H1 (cell line): Measurements from ENCODE around the gene SF3B3. TPM values are rescaled to one million over a fixed set of nuclear protein-coding genes. Genes with fewer than 3 reads are reported as not detected.

ENCODE experiments used
- CTCF ChIA-PET: fragments of 300-600 bp; sonication (Branson Sonifier 250); formaldehyde crosslinking; loops from one replicate; lab custom pipeline; 2021; ENCODE audit not compliant: partially characterized antibody; lab: Charles Lee
- POLR2A ChIA-PET: fragments of 300-600 bp; sonication (Branson Sonifier 250); formaldehyde crosslinking; loops from one replicate; lab custom pipeline; 2021; ENCODE audit warnings: inconsistent platforms; ENCODE audit not compliant: partially characterized antibody; lab: Charles Lee
- DNase-seq, 2 experiments: peaks; one replicate each; pipeline versions ENCODE4 v3.0.0 to v3.0.0-alpha.2; 2010 to 2022; ENCODE audit warnings: low spot score in 2 of 2, low read depth in 1 of 2, mixed read lengths in 1 of 2
- FAIRE-seq: peaks from 2 replicates; lab custom pipeline; 2011; peaks lifted over from hg19 to GRCh38; lab: Jason Lieb, UNC
- H2AFZ ChIP-seq: 2 replicates; pipeline ENCODE4 v1.8.1; 2012; ENCODE audit warnings: low read length, inconsistent platforms
- H2AK5ac ChIP-seq: 2 replicates; pipeline ENCODE4 v1.6.1; 2013; ENCODE audit warnings: low read depth, low read length
- H2BK120ac ChIP-seq: replicated peaks from 2 replicates; pipeline ENCODE3; 2013; ENCODE audit warnings: low read depth, low read length, inconsistent platforms
- H2BK12ac ChIP-seq: 2 replicates; pipeline ENCODE4 v1.6.1; 2013; ENCODE audit warnings: low read depth, low read length
- H2BK15ac ChIP-seq: 2 replicates; pipeline ENCODE4 v1.6.1; 2013; ENCODE audit warnings: low read length
- H2BK20ac ChIP-seq: 2 replicates; pipeline ENCODE4 v1.6.1; 2013; ENCODE audit warnings: low read length
- H2BK5ac ChIP-seq: 2 replicates; pipeline ENCODE4 v1.6.1; 2013; ENCODE audit warnings: low read depth, low read length
- H3K14ac ChIP-seq: 2 replicates; pipeline ENCODE4 v1.6.1; 2013; ENCODE audit warnings: inconsistent platforms; ENCODE audit not compliant: insufficient read length
- H3K18ac ChIP-seq: 2 replicates; pipeline ENCODE4 v1.6.1; 2013; ENCODE audit warnings: low read length; ENCODE audit errors: extremely low read depth
- H3K23ac ChIP-seq: 2 replicates; pipeline ENCODE4 v1.6.1; 2013; ENCODE audit warnings: inconsistent platforms; ENCODE audit not compliant: insufficient read length
- H3K23me2 ChIP-seq: 2 replicates; pipeline ENCODE4 v1.6.1; 2013; ENCODE audit warnings: low read depth, low read length
- H3K27ac ChIP-seq: 2 replicates; pipeline ENCODE4 v1.6.1; 2011; ENCODE audit warnings: low read depth, low read length, inconsistent platforms
- H3K27me3 ChIP-seq, 4 experiments: replicated peaks in 1 of 4; 1 replicate in 1 of 4; 2 replicates in 3 of 4; pipeline versions ENCODE4 v1.6.1 to v1.8.1; 2011 to 2013; ENCODE audit warnings: low read length in 3 of 4, mild to moderate bottlenecking in 3 of 4, inconsistent platforms in 2 of 4, mixed read lengths in 2 of 4, moderate library complexity in 1 of 4; ENCODE audit not compliant: control insufficient read depth in 3 of 4, insufficient read depth in 3 of 4; ENCODE audit errors: extremely low read depth in 1 of 4
- H3K36me3 ChIP-seq, 4 experiments: 2 replicates each; pipeline versions ENCODE4 v1.6.1 to v1.8.1; 2011 to 2013; ENCODE audit warnings: mild to moderate bottlenecking in 4 of 4, low read length in 3 of 4, moderate library complexity in 2 of 4, control low read depth in 1 of 4, inconsistent platforms in 1 of 4; ENCODE audit not compliant: insufficient read depth in 4 of 4, control insufficient read depth in 2 of 4
- H3K4ac ChIP-seq: replicated peaks from 2 replicates; pipeline ENCODE3; 2013; ENCODE audit warnings: low read length, low read depth, mixed read lengths, inconsistent platforms; ENCODE audit not compliant: insufficient read length
- H3K4me1 ChIP-seq, 4 experiments: replicated peaks in 1 of 4; 1 replicate in 1 of 4; 2 replicates in 3 of 4; pipeline versions ENCODE4 v1.6.1 to v1.8.1; 2011 to 2013; ENCODE audit warnings: low read length in 3 of 4, inconsistent platforms in 2 of 4, mixed read lengths in 1 of 4; ENCODE audit not compliant: insufficient read depth in 4 of 4, control insufficient read depth in 3 of 4
- H3K4me2 ChIP-seq, 2 experiments: 2 replicates each; pipeline versions ENCODE4 v1.6.1 to v1.8.1; 2011 to 2013; ENCODE audit warnings: low read depth in 2 of 2, low read length in 2 of 2, control low read depth in 1 of 2, inconsistent platforms in 1 of 2, mild to moderate bottlenecking in 1 of 2; ENCODE audit not compliant: insufficient read depth in 1 of 2
- H3K4me3 ChIP-seq, 4 experiments: fragments of 200-600, 300-600 bp in 1 of 4; sonication (generic), shearing (Covaris generic), sonication (Bioruptor Twin) in 1 of 4; 2 replicates each; pipeline versions ENCODE4 v1.5.1 to v1.8.1; 2011 to 2016; ENCODE audit warnings: low read length in 4 of 4, low read depth in 3 of 4, control low read depth in 2 of 4, inconsistent platforms in 2 of 4, mild to moderate bottlenecking in 2 of 4, mixed read lengths in 1 of 4, moderate library complexity in 1 of 4; ENCODE audit not compliant: insufficient read depth in 2 of 4; ENCODE audit errors: extremely low read depth in 1 of 4
- H3K56ac ChIP-seq: replicated peaks from 2 replicates; pipeline ENCODE3; 2013; ENCODE audit warnings: low read depth, mild to moderate bottlenecking, mixed read lengths, low read length, inconsistent platforms; ENCODE audit not compliant: insufficient read length
- H3K79me1 ChIP-seq: 2 replicates; pipeline ENCODE4 v1.6.1; 2013; ENCODE audit warnings: low read depth, low read length, control low read depth
- H3K79me2 ChIP-seq, 2 experiments: 2 replicates each; pipeline versions ENCODE4 v1.6.1 to v1.8.1; 2012 to 2013; ENCODE audit warnings: low read length in 2 of 2, mild to moderate bottlenecking in 2 of 2, inconsistent platforms in 1 of 2; ENCODE audit not compliant: insufficient read depth in 2 of 2, control insufficient read depth in 1 of 2
- H3K9ac ChIP-seq, 4 experiments: replicated peaks in 1 of 4; 1 replicate in 1 of 4; 2 replicates in 3 of 4; pipeline versions ENCODE4 v1.6.1 to v1.8.1; 2011 to 2013; ENCODE audit warnings: low read depth in 3 of 4, low read length in 3 of 4, control low read depth in 2 of 4, mild to moderate bottlenecking in 2 of 4, moderate library complexity in 2 of 4, inconsistent platforms in 1 of 4; ENCODE audit errors: extremely low read depth in 1 of 4
- H3K9me3 ChIP-seq, 2 experiments: 2 replicates each; pipeline versions ENCODE4 v1.6.1 to v1.8.1; 2012 to 2013; ENCODE audit warnings: mild to moderate bottlenecking in 2 of 2, moderate library complexity in 2 of 2, control low read depth in 1 of 2, inconsistent platforms in 1 of 2, low read depth in 1 of 2, low read length in 1 of 2, mixed read lengths in 1 of 2; ENCODE audit not compliant: insufficient read depth in 2 of 2
- H4K20me1 ChIP-seq, 2 experiments: replicated peaks in 1 of 2; 2 replicates each; pipeline versions ENCODE3 to v1.8.1; 2011 to 2013; ENCODE audit warnings: inconsistent platforms in 2 of 2, low read length in 2 of 2, mild to moderate bottlenecking in 1 of 2; ENCODE audit not compliant: insufficient read depth in 2 of 2, control insufficient read depth in 1 of 2
- H4K5ac ChIP-seq: 2 replicates; pipeline ENCODE4 v1.6.1; 2013; ENCODE audit warnings: low read length, low read depth, mixed read lengths, inconsistent platforms; ENCODE audit not compliant: insufficient read length
- H4K8ac ChIP-seq: 2 replicates; pipeline ENCODE4 v1.8.0; 2013; ENCODE audit warnings: mild to moderate bottlenecking, moderate library complexity, low read length, inconsistent platforms; ENCODE audit not compliant: insufficient read depth; ENCODE audit errors: extremely low read depth
- H4K91ac ChIP-seq: replicated peaks from 2 replicates; pipeline ENCODE3; 2013; ENCODE audit warnings: low read length, mixed read lengths, inconsistent platforms; ENCODE audit not compliant: insufficient read length
- ATF3 ChIP-seq: IDR thresholded peaks from 2 replicates; pipeline ENCODE4 v1.6.1; 2011; ENCODE audit warnings: low read depth, mild to moderate bottlenecking, low read length; ENCODE audit not compliant: insufficient read depth
- BRCA1 ChIP-seq: IDR thresholded peaks from 2 replicates; pipeline ENCODE4 v1.6.1; 2012; ENCODE audit warnings: low read depth, low read length, improper control_type of control experiment
- JUND ChIP-seq: IDR thresholded peaks from 2 replicates; pipeline ENCODE4 v1.6.1; 2011; ENCODE audit warnings: mild to moderate bottlenecking, improper control_type of control experiment, low read length
- KDM5A ChIP-seq: fragments of 200-600 bp; IDR thresholded peaks from 2 replicates; pipeline ENCODE4 v1.7.1; 2012; ENCODE audit warnings: mild to moderate bottlenecking, low read length, inconsistent platforms, mixed read lengths
- RNF2 ChIP-seq: fragments of 200-900, 300-1000 bp; sonication (generic); IDR thresholded peaks from 2 replicates; pipeline ENCODE4 v1.7.1; 2016; ENCODE audit warnings: borderline replicate concordance, low read depth, mild to moderate bottlenecking, antibody characterized with exemption, low read length; ENCODE audit not compliant: poor library complexity, severe bottlenecking; ENCODE audit errors: missing control alignments
- SIN3A ChIP-seq, 2 experiments: IDR thresholded peaks in 1 of 2; conservative IDR thresholded peaks in 1 of 2; 2 replicates each; pipeline ENCODE4 v1.6.1; 2011 to 2012; ENCODE audit warnings: low read length in 2 of 2, improper control_type of control experiment in 1 of 2, low read depth in 1 of 2, mild to moderate bottlenecking in 1 of 2
- USF2 ChIP-seq: IDR thresholded peaks from 2 replicates; pipeline ENCODE4 v1.6.1; 2011; ENCODE audit warnings: low read length, improper control_type of control experiment
- ZNF274 ChIP-seq: IDR thresholded peaks from 2 replicates; pipeline ENCODE4 v1.7.0; 2012; ENCODE audit warnings: low read length, borderline replicate concordance; ENCODE audit errors: extremely low read depth
- WGBS, 2 experiments: shearing (Covaris generic) in 1 of 2; methylation state at CpG; one replicate each; pipeline versions ENCODE4 v1.1.6 to v1.1.7; 2013 to 2015; ENCODE audit warnings: low lambda C conversion rate in 2 of 2, mixed read lengths in 2 of 2, inconsistent platforms in 1 of 2, low coverage in 1 of 2, missing lambda C conversion rate in 1 of 2; ENCODE audit not compliant: insufficient replicate concordance in 2 of 2, insufficient coverage in 1 of 2, insufficient read length in 1 of 2; ENCODE audit errors: extremely low coverage in 1 of 2, missing lambda C conversion rate in 1 of 2; 5-methylcytosine and 5-hydroxymethylcytosine counted together
- polyA plus RNA-seq, 7 experiments: library from polyadenylated mRNA; depleted of rRNA in 3 of 7; stranded (reverse) in 5 of 7; unstranded in 2 of 7; fragments of >200 nt in 5 of 7; fragments of 200-250 nt in 2 of 7; gene quantifications; 1 replicate in 5 of 7; 2 replicates in 1 of 7; 4 replicates in 1 of 7; pipeline versions ENCODE4 v1.2.1 to v1.2.3, GENCODE V29; 2011 to 2013; ENCODE audit warnings: missing spikeins in 2 of 7, mixed read lengths in 2 of 7
- total RNA-seq: library from RNA; stranded (reverse); fragmentation: NEBNext Ultra II Directional; extraction: Animal tissue kit (Norgen Biotek cat#: 25700); gene quantifications from 2 replicates; pipeline ENCODE4 v1.2.1, GENCODE V29; 2021

Gene SF3B3
- total and polyA plus RNA-seq, 2 of the 8 experiments (the other 6 are each of a cell fraction or from before 2014, with no cell fraction given): 241 to 521 TPM

- H2BK20ac ChIP-seq: no peak overlapping the region
- 83% methylated on average over 8 of the region's 8 CpGs; no CpG with 5 or more reads in 1 of the 2 experiments for WGBS, 2 experiments
- 0 out of 2 replicates have a peak overlapping the region, but pooled peaks have one; percentile 39 for H2BK12ac ChIP-seq
- H3K4me1 ChIP-seq: no peaks in the 10 kb centered on the region
- H3K56ac ChIP-seq: no peak overlapping the region
- H4K8ac ChIP-seq: peak overlapping the region; percentile 28; the same call in 1 of the 2 replicates
- H3K18ac ChIP-seq: peak overlapping the region; percentile 32; the same call in 1 of the 2 replicates
- H3K4me2 ChIP-seq: no peak overlapping the region
- H2BK15ac ChIP-seq: no peak overlapping the region
- H3K4me3 ChIP-seq: no peak overlapping the region
- H3K9me3 ChIP-seq: no peaks in the 10 kb centered on the region
- no peak for DNase-seq
- no peaks in the 10 kb centered on the region for H3K36me3 ChIP-seq
- no peak overlapping the region for H4K5ac ChIP-seq
- peak overlapping the region; percentile 53; the same call in 1 of the 2 replicates for H2AK5ac ChIP-seq
- peak overlapping the region; percentile 4 for H2BK120ac ChIP-seq
- 0 out of 7 replicates have a peak, but pooled peaks cover 0 to 2% (median 0%) of the 10 kb centered on the region in 4 experiments for H3K27me3 ChIP-seq
- no peaks in the 10 kb centered on the region for H3K79me2 ChIP-seq
- no peaks in the 10 kb centered on the region for H3K23me2 ChIP-seq
- POLR2A ChIA-PET: interaction anchor here (0.6 to 4.2 kb wide), 9 partner anchors 9 to 255 kb away, joined by 3 to 32 read pairs (median 4); partner anchors contain the start of gene DDX19A
- no peaks in the 10 kb centered on the region for H4K20me1 ChIP-seq
- H3K79me1 ChIP-seq: no peaks in the 10 kb centered on the region
- no peak overlapping the region for H2BK5ac ChIP-seq
- FAIRE-seq: no peak
- H2AFZ ChIP-seq: 0 out of 2 replicates have a peak overlapping the region, but pooled peaks have one; percentile 16
- no peak overlapping the region for H3K27ac ChIP-seq
- no peak overlapping the region for H3K9ac ChIP-seq
- CTCF ChIA-PET: interaction anchor here (0.6 to 2.9 kb wide), 8 partner anchors 9 to 51 kb away, joined by 3 to 36 read pairs (median 4); no protein-coding TSS in a partner anchor
- no peak overlapping the region for H3K23ac ChIP-seq
- no peak overlapping the region for H4K91ac ChIP-seq
- H3K14ac ChIP-seq: no peak overlapping the region
- H3K4ac ChIP-seq: no peak overlapping the region
- TF ChIP-seq USF2 (no peak), BRCA1 (no peak), SIN3A (conservative IDR thresholded peaks at IDR 0.05 in 1 of 2, IDR thresholded peaks at IDR 0.05 in 1 of 2; ENCODE audit: low read depth in 1 of 2, low read length in 2 of 2) (no peak), JUND (no peak), ATF3 (no peak), KDM5A (no peak), RNF2 (no peak), ZNF274 (no peak)
These were observed 78.3 kb downstream of the SF3B3 start for GRCh38 chr16:70601576-70602575.
